Skin of body (tissue), 2 donors: ENCODE data around the gene LRRC31. TPM values are rescaled to one million over a fixed set of nuclear protein-coding genes. Genes with fewer than 3 reads are reported as not detected.

Source experiments
- DNase-seq: peaks from one replicate; lab custom pipeline; 2025; lab: John Stamatoyannopoulos, UW
- total RNA-seq: library from RNA; depleted of rRNA; stranded (reverse); fragments of >200 nt; gene quantifications from one replicate; pipeline ENCODE4 v1.2.3, GENCODE V29; 2014

LRRC31 gene
- total RNA-seq, 1 donor from 2014 or later: not detected

DNA sequence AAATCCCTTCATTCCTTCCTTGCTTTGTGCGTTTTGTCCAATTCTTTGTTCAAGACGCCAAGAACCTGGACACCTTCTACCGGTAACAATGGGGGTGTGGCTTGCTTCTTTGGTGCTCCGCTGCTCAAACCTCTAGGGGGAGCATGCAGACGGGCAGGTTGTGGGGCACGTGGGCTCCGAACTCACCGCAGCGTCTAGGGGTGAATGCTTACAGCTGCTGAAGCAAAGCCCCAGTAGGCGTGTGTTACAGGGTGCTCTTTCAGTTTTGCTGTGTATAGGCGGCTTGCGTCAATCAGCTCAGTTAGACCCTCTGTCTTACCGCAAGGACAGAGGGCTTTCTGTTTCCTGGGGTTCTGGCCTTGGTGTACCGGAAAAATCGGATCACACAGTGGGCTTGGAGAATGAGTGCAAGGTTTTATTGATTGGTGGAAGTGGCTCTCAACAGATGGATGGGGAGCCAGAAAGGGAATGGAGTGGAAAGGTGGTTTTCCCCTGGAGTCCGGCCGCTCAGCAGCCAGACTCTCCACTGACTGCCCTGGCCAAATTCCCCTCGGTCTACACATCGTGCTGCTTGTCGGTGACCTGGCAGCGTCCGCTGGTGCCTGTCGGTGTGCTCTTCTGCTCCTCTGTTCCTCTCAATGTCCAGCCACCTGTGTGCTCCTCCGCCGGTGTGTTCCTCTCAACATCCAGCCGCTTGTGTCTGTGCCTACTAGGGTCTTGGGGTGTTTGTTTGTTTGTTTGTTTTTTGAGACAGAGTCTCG, 55.8 kb downstream of the LRRC31 start:
- DNase-seq: no peak

DNA sequence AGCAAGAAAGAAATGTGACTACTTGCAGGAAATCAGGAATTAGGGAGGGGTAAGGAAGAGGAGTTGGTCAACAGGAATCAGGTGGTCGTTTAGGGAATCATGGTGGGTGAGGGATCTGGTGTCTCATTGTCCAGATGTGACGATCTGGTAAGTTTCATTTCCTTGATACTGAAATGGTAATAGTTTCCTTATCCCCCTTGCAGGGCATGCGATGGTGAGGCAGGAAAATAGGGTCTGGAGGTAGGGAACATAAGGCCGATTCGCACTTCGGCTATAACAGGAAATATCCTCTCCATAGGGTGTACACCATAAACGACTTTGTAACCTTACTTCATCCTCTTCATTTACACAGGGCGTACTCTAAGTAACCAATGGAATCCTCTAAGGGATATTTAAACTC, 56.5 kb downstream of the LRRC31 start:
- DNase-seq: no peak

DNA sequence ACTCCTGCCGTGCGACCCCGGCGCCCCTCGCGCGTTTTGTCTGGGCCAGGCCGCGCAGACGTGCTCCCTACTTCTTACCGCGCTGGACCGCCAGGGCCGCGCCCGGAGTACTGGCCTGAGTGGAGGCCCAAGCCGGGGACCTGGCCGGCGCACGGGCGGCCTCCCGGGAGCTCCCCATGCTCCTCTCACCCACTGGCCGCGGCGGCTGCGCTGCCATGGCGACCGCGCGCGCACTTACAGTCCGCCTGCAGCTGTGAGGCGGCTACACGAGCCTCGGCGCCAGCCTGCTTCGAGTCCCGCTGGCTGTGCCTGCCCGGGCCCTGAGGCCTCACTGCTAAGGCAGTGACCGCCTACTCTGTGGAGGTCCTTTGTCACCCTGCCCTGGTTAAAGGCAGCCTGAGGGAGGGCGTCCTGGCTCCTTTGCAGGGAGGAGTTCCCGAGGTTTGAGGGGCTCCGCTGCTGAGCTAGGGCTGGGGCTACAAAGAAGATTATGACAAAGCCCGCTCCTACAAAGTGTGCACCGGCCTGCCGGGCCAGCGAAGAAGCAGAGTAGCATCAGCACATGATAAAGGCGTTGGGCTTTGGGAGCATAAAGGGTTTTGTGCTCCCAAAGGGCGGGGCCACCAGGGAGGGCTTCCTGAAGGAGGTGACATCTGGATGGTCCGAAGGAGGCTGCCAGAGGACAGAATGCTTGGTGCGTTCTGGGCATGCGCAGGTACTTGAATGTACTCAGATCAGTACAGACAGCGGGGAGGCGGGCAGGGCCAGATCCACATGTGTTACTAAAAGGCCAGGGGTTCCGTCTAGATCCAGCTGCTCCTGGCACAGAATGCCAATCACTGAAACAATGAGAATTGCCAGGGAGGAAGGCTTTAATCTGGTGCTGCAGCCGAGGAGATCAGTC, 57.2 kb downstream of the LRRC31 start, which contains the start of the genes LRRC34 and LRRIQ4:
TSS of gene LRRC34 (minus strand) at position 573 of the 904 bp plus-strand sequence. CDS start at position 217, 356 bp downstream.
TSS of gene LRRIQ4 (plus strand) at position 539 of the 904 bp plus-strand sequence. CDS start 9,052 bp downstream, outside the sequence.
- peak; percentile 60 for DNase-seq

DNA sequence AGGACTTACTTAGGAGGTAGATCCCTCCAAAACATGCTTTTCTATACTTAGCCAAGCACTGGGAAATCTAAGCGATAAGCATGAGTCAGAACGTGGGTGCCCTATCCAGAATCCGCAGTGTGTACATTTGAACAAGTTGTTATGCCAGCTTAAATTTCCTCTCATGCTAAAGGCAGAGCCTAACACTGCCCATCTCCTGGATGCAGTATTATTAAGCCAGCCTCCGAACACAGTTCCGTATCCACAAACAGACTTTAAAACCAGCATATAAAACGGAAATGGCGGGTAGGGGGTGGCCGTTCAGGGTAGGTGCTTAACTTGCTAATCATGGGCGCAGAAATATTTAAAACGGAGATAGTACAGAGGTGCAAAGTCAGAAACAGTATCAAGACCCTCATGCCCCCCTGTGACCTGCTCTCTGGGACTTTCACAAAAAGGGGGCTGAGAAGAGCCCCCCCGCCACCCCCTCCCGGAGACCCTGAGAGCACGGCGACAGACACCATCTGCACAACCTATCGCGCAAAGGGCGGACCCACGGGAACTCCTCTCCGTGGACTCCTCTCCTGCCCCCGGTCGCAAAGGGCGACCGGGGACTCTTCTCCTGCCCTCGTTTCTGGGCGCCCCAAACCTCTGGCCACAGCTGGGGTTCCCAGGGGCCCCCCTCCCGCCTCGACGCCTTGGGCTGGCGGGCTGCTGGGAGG, 58.0 kb downstream of the LRRC31 start:
- DNase-seq: peak; percentile 21

DNA sequence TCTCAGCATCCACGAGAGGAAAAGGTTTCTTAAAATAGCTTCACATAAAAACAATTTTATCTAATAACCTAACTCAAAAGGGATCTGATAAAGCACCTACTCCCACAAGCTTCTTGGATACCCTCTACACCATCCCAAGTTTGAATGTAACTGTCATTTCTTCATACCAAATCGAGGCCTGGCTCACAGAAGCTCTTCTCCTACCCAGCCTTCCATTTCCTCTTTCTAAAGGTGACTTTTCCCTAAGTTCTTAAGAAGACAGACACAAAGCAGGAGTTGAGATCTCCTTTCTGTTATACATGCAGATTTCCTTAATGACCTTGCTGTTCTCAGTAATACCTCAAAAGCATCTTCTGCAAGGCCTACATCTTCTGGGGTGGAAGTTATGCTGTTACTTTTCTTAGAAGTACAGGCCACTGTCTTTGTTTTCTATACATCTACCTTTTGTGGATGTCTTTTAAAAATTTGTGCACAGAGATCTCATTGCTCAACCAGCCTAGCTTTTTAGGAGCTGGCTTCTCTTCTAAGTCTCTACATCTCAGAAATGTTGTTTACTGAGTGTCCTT, 60.4 kb downstream of the LRRC31 start:
- DNase-seq: no peak

DNA sequence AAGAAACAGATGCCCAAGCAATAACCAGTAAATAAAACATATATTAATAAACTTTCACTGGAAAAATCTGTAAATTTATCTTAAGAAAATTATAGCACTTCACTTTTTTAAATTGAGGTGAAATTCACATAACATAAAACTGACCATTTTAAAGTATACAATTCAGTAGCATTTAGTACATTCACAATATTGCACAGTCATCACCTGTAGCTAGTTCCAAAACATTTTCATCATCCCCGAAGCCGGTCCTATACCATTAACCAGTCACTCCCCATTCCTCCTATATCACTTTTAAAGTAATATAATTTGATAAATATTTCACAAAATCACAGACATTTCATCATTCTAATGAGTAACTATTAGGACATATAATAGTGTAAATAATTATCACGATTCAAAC, 65.1 kb downstream of the LRRC31 start:
- no peak for DNase-seq

DNA sequence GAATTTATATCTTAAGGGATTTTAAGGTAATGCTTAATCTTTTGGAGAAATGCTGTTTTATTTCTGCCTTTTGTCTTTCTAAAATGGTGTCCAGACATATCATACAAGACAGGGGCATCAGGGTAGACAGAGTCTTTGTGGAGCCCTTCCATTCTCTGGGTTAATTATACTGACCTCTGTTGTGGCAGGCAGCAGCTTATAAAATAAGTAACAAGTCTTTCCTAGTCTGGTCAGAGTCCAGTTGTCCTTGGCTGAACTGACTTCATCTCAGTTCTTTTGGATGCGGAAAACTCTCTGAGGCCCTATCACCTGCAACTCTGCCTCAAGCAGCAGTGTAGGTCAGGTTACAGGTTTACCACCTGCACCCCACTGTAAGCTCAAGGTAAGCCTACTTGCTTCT, 77.4 kb downstream of the LRRC31 start:
- DNase-seq: no peak

DNA sequence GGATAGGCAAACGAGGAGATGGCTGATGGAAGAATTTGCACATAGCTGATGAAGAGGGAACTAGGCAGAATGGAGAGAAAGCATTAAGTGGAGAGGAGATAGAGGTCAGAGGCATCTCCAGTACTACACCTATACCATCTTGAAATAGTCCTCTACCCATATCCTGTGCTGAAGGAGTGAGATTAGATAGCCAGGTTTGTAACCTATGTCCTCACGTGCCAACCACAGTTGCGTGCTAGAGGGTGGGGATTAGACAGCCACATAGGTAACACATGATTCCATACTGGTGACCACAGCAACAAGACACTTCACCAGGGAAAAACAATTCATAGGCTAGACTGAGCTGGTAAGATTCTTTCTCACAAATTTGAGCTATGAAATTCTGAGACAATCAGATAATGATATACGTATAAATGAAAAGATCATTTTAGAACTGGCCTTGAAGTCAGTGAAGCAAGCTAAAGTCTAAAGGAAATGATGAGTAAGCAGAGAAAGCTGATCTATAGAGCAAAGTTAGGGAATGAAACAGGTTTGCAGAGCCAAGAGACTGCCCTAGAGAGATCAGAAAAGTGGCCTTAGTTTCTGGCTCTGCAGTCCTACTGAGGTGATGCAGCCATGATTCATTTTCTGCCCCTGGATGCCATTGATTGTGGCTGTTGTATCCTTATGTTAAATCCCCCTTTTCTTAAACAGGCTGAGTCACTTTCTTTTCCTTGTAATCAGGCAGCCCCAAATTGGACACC, 78.9 kb downstream of the LRRC31 start:
- no peak for DNase-seq

DNA sequence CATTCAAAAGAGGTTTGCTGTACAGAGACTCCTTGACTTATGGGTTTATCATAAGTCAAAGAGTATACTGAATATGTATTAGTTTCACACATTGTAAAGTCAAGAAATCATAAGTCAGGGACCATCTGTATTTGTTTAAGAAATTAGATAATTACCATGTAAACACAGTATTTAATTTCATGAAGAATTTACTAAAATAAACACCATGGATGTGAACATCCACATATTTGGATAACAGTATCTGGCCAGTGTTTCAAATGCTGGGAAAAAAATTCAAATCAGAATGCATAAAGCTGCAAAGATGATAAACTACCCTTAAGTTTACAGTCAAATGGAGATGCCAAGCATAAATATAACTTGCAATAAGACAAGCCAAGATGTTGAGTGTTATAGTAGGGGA, 79.5 kb downstream of the LRRC31 start:
- no peak for DNase-seq

Other genes with a start within 250 kb of the LRRC31 start
- 10.8 TPM for gene MECOM, start 206.2 kb downstream of the LRRC31 start, total RNA-seq
- 69.1 TPM for gene TERC, start 104.9 kb downstream of the LRRC31 start, total RNA-seq
- 1.7 TPM for gene ACTRT3, start 100.4 kb downstream of the LRRC31 start, total RNA-seq
- 34.0 TPM for gene MYNN, start 96.5 kb downstream of the LRRC31 start, total RNA-seq
- gene LRRIQ4, start 57.1 kb downstream of the LRRC31 start, total RNA-seq: not detected
- 2.7 TPM for gene LRRC34, start 57.0 kb downstream of the LRRC31 start, total RNA-seq
- not detected for gene SAMD7, start 41.6 kb upstream of the LRRC31 start, total RNA-seq
- gene SEC62, start 96.9 kb upstream of the LRRC31 start, total RNA-seq: 52.8 TPM
- gene GPR160, start 168.1 kb upstream of the LRRC31 start, total RNA-seq: 4.6 TPM